ENCODE measurements around the gene HLA-DMB.

DNA sequence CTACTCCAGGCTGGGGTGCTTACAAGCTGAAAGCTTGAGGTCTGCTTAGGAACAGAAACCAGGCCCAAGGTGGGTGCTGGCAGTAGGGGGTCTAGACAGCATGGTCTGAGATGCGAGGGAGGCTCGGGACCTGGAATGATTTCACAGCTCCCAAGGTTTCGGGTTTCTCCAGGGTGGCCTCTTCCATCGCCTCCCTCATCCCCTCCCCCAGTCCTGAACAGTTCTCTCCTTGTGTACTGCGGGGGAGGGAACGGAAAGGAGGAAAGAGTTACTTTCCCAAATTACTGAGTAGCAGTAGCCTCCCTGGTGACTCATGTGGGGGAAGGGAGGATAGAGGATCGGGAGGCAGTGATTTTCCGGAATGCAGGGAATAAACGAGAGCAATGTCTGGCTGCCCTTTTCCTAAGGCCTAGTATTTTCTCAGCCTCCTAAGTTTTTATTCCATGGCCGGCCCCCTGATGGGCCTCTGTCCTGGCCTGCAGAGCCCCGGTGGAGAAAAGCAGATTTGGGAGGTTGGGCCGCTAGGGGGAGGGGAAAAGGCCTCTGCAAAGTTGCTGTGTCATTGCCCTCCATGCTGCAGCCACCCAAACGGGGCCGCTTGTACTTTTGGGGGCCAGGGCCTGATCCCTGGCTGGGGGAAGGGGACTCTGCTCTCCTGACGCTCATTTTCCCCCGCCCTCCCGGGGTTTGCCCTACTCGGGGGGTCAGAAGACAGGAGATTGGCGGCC is 29.0 kb upstream of the HLA-DMB start:
- TF ChIP-seq POLR2AphosphoS5 (IDR thresholded peaks at IDR 0.05; ENCODE audit: low read depth, low read length) (peak; percentile 35), SIN3A (IDR thresholded peaks at IDR 0.05; ENCODE audit: low read depth) (no peak), POLR2A (IDR thresholded peaks at IDR 0.05; ENCODE audit: borderline replicate concordance, extremely low read depth, insufficient read depth, insufficient read length) (peak; percentile 32), ELF1 (IDR thresholded peaks at IDR 0.05; ENCODE audit: borderline replicate concordance, low read depth) (no peak), EZH2phosphoT487 (IDR thresholded peaks at IDR 0.05; ENCODE audit: borderline replicate concordance) (no peak), TCF7L2 (IDR thresholded peaks at IDR 0.05; ENCODE audit: borderline replicate concordance, extremely low read depth, insufficient read depth, insufficient read length) (no peak)
- TF ChIP-seq, protein P1, sequence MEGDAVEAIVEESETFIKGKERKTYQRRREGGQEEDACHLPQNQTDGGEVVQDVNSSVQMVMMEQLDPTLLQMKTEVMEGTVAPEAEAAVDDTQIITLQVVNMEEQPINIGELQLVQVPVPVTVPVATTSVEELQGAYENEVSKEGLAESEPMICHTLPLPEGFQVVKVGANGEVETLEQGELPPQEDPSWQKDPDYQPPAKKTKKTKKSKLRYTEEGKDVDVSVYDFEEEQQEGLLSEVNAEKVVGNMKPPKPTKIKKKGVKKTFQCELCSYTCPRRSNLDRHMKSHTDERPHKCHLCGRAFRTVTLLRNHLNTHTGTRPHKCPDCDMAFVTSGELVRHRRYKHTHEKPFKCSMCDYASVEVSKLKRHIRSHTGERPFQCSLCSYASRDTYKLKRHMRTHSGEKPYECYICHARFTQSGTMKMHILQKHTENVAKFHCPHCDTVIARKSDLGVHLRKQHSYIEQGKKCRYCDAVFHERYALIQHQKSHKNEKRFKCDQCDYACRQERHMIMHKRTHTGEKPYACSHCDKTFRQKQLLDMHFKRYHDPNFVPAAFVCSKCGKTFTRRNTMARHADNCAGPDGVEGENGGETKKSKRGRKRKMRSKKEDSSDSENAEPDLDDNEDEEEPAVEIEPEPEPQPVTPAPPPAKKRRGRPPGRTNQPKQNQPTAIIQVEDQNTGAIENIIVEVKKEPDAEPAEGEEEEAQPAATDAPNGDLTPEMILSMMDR (IDR thresholded peaks at IDR 0.05 in 2 of 3, conservative IDR thresholded peaks at IDR 0.05 in 1 of 3; ENCODE audit: borderline replicate concordance in 1 of 3, insufficient read depth in 1 of 3, low read depth in 2 of 3, low read length in 2 of 3), result peak in 2 of 3 experiments; percentile 12 to 27; a peak in 2 of 6 replicates
